Naive thymus-derived CD4-positive, alpha-beta T cell (primary cell): Measurements from ENCODE around the gene AHSA1. TPM values are rescaled to one million over a fixed set of nuclear protein-coding genes. Genes with fewer than 3 reads are reported as not detected.
A peak's percentile ranks its signal among the peaks of the same experiment; 100 is the strongest.

Experiments
- ATAC-seq: fragments of 150-1000 bp; cut with Tn5 transposase; 2 replicates; pipeline ENCODE4 v1.10.0; 2021; ENCODE audit warnings: mild to moderate bottlenecking, moderate library complexity
- CTCF ChIA-PET: fragments of 350-600 bp; sonication (Branson Sonifier 250); formaldehyde crosslinking; loops from one replicate; lab custom pipeline; 2021; ENCODE audit warnings: antibody characterized with exemption; lab: Charles Lee
- POLR2A ChIA-PET: fragments of 350-600 bp; sonication (Branson Sonifier 250); formaldehyde crosslinking; loops from one replicate; lab custom pipeline; 2021; ENCODE audit warnings: antibody characterized with exemption, inconsistent platforms; lab: Charles Lee
- DNase-seq, 9 donors: peaks; one replicate each; pipeline versions ENCODE4 v3.0.0 to v3.0.0-alpha.2; 2020 to 2022; ENCODE audit warnings: mixed read lengths in 1 of 9
- H3K27ac ChIP-seq: one replicate; pipeline ENCODE4 v1.7.0; 2013; ENCODE audit warnings: mild to moderate bottlenecking, low read depth, low read length, moderate library complexity
- H3K27me3 ChIP-seq, 2 donors: one replicate each; pipeline ENCODE4 v1.7.0; 2013; ENCODE audit warnings: low read length in 2 of 2, mild to moderate bottlenecking in 2 of 2, moderate library complexity in 2 of 2; ENCODE audit not compliant: control insufficient read depth in 2 of 2, insufficient read depth in 2 of 2
- H3K36me3 ChIP-seq, 3 experiments: 1 replicate in 2 of 3; 2 replicates in 1 of 3; pipeline ENCODE4 v1.7.0; 2013; ENCODE audit warnings: low read length in 3 of 3, mild to moderate bottlenecking in 3 of 3, moderate library complexity in 1 of 3; ENCODE audit not compliant: insufficient read depth in 3 of 3, control insufficient read depth in 2 of 3
- H3K4me1 ChIP-seq, 2 donors: one replicate each; pipeline ENCODE4 v1.7.0; 2013; ENCODE audit warnings: low read length in 2 of 2, mild to moderate bottlenecking in 2 of 2, moderate library complexity in 1 of 2; ENCODE audit not compliant: control insufficient read depth in 2 of 2, insufficient read depth in 2 of 2
- H3K4me3 ChIP-seq: 2 replicates; pipeline ENCODE4 v1.7.0; 2013; ENCODE audit warnings: mild to moderate bottlenecking, low read length
- H3K9me3 ChIP-seq, 3 experiments: 1 replicate in 2 of 3; 2 replicates in 1 of 3; pipeline ENCODE4 v1.7.0; 2013; ENCODE audit warnings: low read length in 3 of 3; ENCODE audit not compliant: control insufficient read depth in 2 of 3
- H3K27ac Mint-ChIP-seq, 9 donors: one replicate each; pipeline ENCODE4 v1.8.0; 2020 to 2022; ENCODE audit warnings: mixed read lengths in 9 of 9, mild to moderate bottlenecking in 8 of 9, moderate library complexity in 5 of 9, inconsistent platforms in 2 of 9
- H3K27me3 Mint-ChIP-seq, 5 donors: one replicate each; pipeline ENCODE4 v1.8.0; 2021 to 2022; ENCODE audit warnings: mixed read lengths in 5 of 5, mild to moderate bottlenecking in 1 of 5
- H3K36me3 Mint-ChIP-seq, 5 donors: one replicate each; pipeline ENCODE4 v1.8.0; 2020 to 2022; ENCODE audit warnings: mixed read lengths in 5 of 5, mild to moderate bottlenecking in 3 of 5, inconsistent platforms in 1 of 5
- H3K4me1 Mint-ChIP-seq, 7 donors: one replicate each; pipeline ENCODE4 v1.8.0; 2020 to 2022; ENCODE audit warnings: mixed read lengths in 7 of 7, mild to moderate bottlenecking in 3 of 7, inconsistent platforms in 1 of 7
- H3K4me3 Mint-ChIP-seq, 10 donors: one replicate each; pipeline ENCODE4 v1.8.0; 2020 to 2022; ENCODE audit warnings: mild to moderate bottlenecking in 10 of 10, mixed read lengths in 10 of 10, moderate library complexity in 6 of 10, inconsistent platforms in 2 of 10
- H3K9me3 Mint-ChIP-seq, 11 donors: one replicate each; pipeline ENCODE4 v1.8.0; 2020 to 2022; ENCODE audit warnings: mixed read lengths in 11 of 11, mild to moderate bottlenecking in 4 of 11, inconsistent platforms in 1 of 11, moderate library complexity in 1 of 11
- intact Hi-C, 2 donors: fragments of 100-400 bp; cut with micrococcal nuclease; formaldehyde crosslinking; loops; one replicate each; pipeline ENCODE4 v1.15.1; 2023
- polyA plus RNA-seq, 2 donors: library from polyadenylated mRNA; unstranded; fragments of 300-500 nt; fragmentation: Illumina TruSeq; gene quantifications; one replicate each; pipeline ENCODE4 v1.2.3, GENCODE V29; 2021
- total RNA-seq, 6 experiments: library from RNA in 5 of 6; stranded (reverse) in 5 of 6; gene quantifications; 1 replicate in 5 of 6; 2 replicates in 1 of 6; pipeline ENCODE4 v1.2.3 and lab custom pipeline; 2021 to 2026

The AHSA1 gene
- total and polyA plus RNA-seq, 7 experiments from 2014 or later = 51.6 to 176 (median 104) TPM

- ATAC-seq (no peak), DNase-seq (no peak)
- Histone ChIP-seq H3K27ac (peak overlapping the region; percentile 82), H3K27me3 (no peaks in the 10 kb centered on the region), H3K36me3 (peaks cover 0 to 37% (median 11%) of the 10 kb centered on the region in 3 experiments), H3K4me1 (peaks cover 20 to 26% of the 10 kb centered on the region in 2 donors), H3K4me3 (peak overlapping the region; percentile 100), H3K9me3 (no peaks in the 10 kb centered on the region)
- peak overlapping the region in 8 of 10 donors; percentile 96 to 100 (median 100) for H3K4me3 Mint-ChIP-seq
- intact Hi-C loops = loop anchor here (2.0 to 10.0 kb wide), 6 partner anchors 154 to 1795 kb away; partner anchors contain the start of genes ANGEL1 (in 1 of the 2), ERG28 (in 1 of the 2), GPATCH2L (in 1 of the 2) and TTLL5 (in 1 of the 2)
- H3K9me3 Mint-ChIP-seq = peaks cover 0 to 2% (median 0%) of the 10 kb centered on the region in 11 donors
- H3K4me1 Mint-ChIP-seq = peaks cover 21 to 60% (median 46%) of the 10 kb centered on the region in 7 donors
- ChIA-PET CTCF (no interaction called here), POLR2A (interaction anchor here (1.0 kb wide), 1 partner anchor 135 kb away, joined by 3 read pairs; no protein-coding TSS in a partner anchor)
- H3K27me3 Mint-ChIP-seq = no peaks in the 10 kb centered on the region
- H3K36me3 Mint-ChIP-seq = peaks cover 0 to 34% (median 27%) of the 10 kb centered on the region in 5 donors
- H3K27ac Mint-ChIP-seq = peak overlapping the region in 4 of 9 donors; percentile 8 to 100 (median 97)
These were observed 1.8 kb upstream of the AHSA1 start for GRCh38 chr14:77455966-77456640.

- Histone ChIP-seq H3K4me1 (peaks cover 20 to 26% of the 10 kb centered on the region in 2 donors), H3K27ac (peak overlapping the region; percentile 82), H3K27me3 (no peaks in the 10 kb centered on the region), H3K9me3 (no peaks in the 10 kb centered on the region), H3K36me3 (peaks cover 0 to 40% (median 8%) of the 10 kb centered on the region in 3 experiments), H3K4me3 (peak overlapping the region; percentile 100)
- peaks cover 0 to 2% (median 0%) of the 10 kb centered on the region in 11 donors for H3K9me3 Mint-ChIP-seq
- ATAC-seq (no peak), DNase-seq (no peak)
- H3K4me1 Mint-ChIP-seq = peaks cover 22 to 68% (median 53%) of the 10 kb centered on the region in 7 donors
- peaks cover 0 to 29% (median 26%) of the 10 kb centered on the region in 5 donors for H3K36me3 Mint-ChIP-seq
- peak overlapping the region; percentile 94 to 100 (median 99) for H3K27ac Mint-ChIP-seq
- ChIA-PET CTCF (no interaction called here), POLR2A (interaction anchor here (0.5 to 1.5 kb wide), 7 partner anchors 10 to 254 kb away, joined by 3 to 7 read pairs (median 3); partner anchors contain the start of genes SAMD15 and TMED8)
- no peaks in the 10 kb centered on the region for H3K27me3 Mint-ChIP-seq
- intact Hi-C loops = loop anchor here (1.0 to 10.0 kb wide), 17 partner anchors 80 to 1796 kb away; partner anchors contain the start of genes ALKBH1 (in 2 of the 2), ANGEL1 (in 2 of the 2), CIPC (in 2 of the 2) and GSTZ1 (in 2 of the 2)
- peak overlapping the region; percentile 96 to 100 (median 100) for H3K4me3 Mint-ChIP-seq
These were observed 775 bp upstream of the AHSA1 start for GRCh38 chr14:77457115-77457521.

- intact Hi-C loops = loop anchor here (1.0 to 10.0 kb wide), 7 partner anchors 93 to 1306 kb away; partner anchors contain the start of genes ADCK1 (in 1 of the 2) and GPATCH2L (in 1 of the 2)
- Mint-ChIP-seq H3K9me3 (peaks cover 0 to 2% (median 0%) of the 10 kb centered on the region in 11 donors), H3K27me3 (no peaks in the 10 kb centered on the region), H3K27ac (peak overlapping the region; percentile 94 to 100 (median 99)), H3K4me1 (peaks cover 22 to 61% (median 47%) of the 10 kb centered on the region in 7 donors), H3K36me3 (peaks cover 3 to 29% (median 21%) of the 10 kb centered on the region in 5 donors), H3K4me3 (peak overlapping the region; percentile 96 to 100 (median 100))
- H3K9me3 ChIP-seq = no peaks in the 10 kb centered on the region
- peak in 6 of 9 donors; percentile 3 to 48 (median 10) for DNase-seq
- peak overlapping the region; percentile 100 for H3K4me3 ChIP-seq
- H3K27ac ChIP-seq = peak overlapping the region; percentile 82
- H3K36me3 ChIP-seq = peaks cover under 1 to 43% (median 16%) of the 10 kb centered on the region in 3 experiments
- POLR2A ChIA-PET = interaction anchor here (1.0 to 1.9 kb wide), 4 partner anchors 81 to 248 kb away, joined by 3 to 7 read pairs (median 4); partner anchors contain the start of genes GSTZ1, POMT2, SAMD15 and SPTLC2
- no peak for ATAC-seq
- CTCF ChIA-PET = interaction anchor here (1.5 kb wide), 1 partner anchor 142 kb away, joined by 6 read pairs; no protein-coding TSS in a partner anchor
- H3K4me1 ChIP-seq = peaks cover 20 to 26% of the 10 kb centered on the region in 2 donors
- H3K27me3 ChIP-seq = no peaks in the 10 kb centered on the region
These were observed 507 bp downstream of the AHSA1 start for GRCh38 chr14:77458249-77458950.

- ATAC-seq = no peak
- peak overlapping the region; percentile 96 to 100 (median 100) for H3K4me3 Mint-ChIP-seq
These were observed 1.3 kb downstream of the AHSA1 start for GRCh38 chr14:77459072-77459723.

GRCh38 chr14:77467801-77468200 lies 9.9 kb downstream of the AHSA1 start:
- H3K36me3 ChIP-seq = peaks cover 17 to 68% (median 19%) of the 10 kb centered on the region in 3 experiments
- POLR2A ChIA-PET = no interaction called here
- no peaks in the 10 kb centered on the region for H3K9me3 ChIP-seq
- H3K4me1 Mint-ChIP-seq = no peaks in the 10 kb centered on the region
- H3K9me3 Mint-ChIP-seq = no peaks in the 10 kb centered on the region
- H3K4me3 Mint-ChIP-seq = no peak overlapping the region
- H3K36me3 Mint-ChIP-seq = peaks cover 10 to 46% (median 22%) of the 10 kb centered on the region in 5 donors
- no peak overlapping the region for H3K27ac ChIP-seq
- H3K27me3 Mint-ChIP-seq = no peaks in the 10 kb centered on the region
- CTCF ChIA-PET = interaction anchor here (1.0 kb wide), 1 partner anchor 10 kb away, joined by 3 read pairs; no protein-coding TSS in a partner anchor
- DNase-seq (no peak), ATAC-seq (no peak)
- H3K27ac Mint-ChIP-seq = no peak overlapping the region
- H3K4me1 ChIP-seq = no peaks in the 10 kb centered on the region
- H3K27me3 ChIP-seq = no peaks in the 10 kb centered on the region
- intact Hi-C loops = no loop called here
- no peak overlapping the region for H3K4me3 ChIP-seq

More at GRCh38 chr14:77459072-77459723, 1.3 kb downstream of the AHSA1 start:
- DNase-seq = peak in 8 of 9 donors; percentile 23 to 59 (median 47)
- H3K4me1 Mint-ChIP-seq = peaks cover 22 to 57% (median 47%) of the 10 kb centered on the region in 7 donors
- H3K4me3 ChIP-seq = peak overlapping the region; percentile 100
- H3K27me3 ChIP-seq = no peaks in the 10 kb centered on the region
- H3K27ac ChIP-seq = peak overlapping the region; percentile 82
- H3K36me3 ChIP-seq = peaks cover 6 to 51% (median 16%) of the 10 kb centered on the region in 3 experiments
- H3K4me1 ChIP-seq = peaks cover 20 to 26% of the 10 kb centered on the region in 2 donors
- H3K27me3 Mint-ChIP-seq = no peaks in the 10 kb centered on the region
- ChIA-PET CTCF (interaction anchor here (0.8 to 1.5 kb wide), 2 partner anchors 143 to 287 kb away, joined by 3 to 6 read pairs; no protein-coding TSS in a partner anchor), POLR2A (interaction anchor here (0.6 to 1.9 kb wide), 5 partner anchors 82 to 301 kb away, joined by 3 to 7 read pairs (median 3); partner anchors contain the start of genes GSTZ1, POMT2, SAMD15 and TMED8)
- peak overlapping the region; percentile 66 to 100 (median 97) for H3K27ac Mint-ChIP-seq
- intact Hi-C loops = loop anchor here (5.0 to 10.0 kb wide), 4 partner anchors 157 to 1307 kb away; partner anchors contain the start of gene GPATCH2L (in 1 of the 2)
- peaks cover 3 to 34% (median 25%) of the 10 kb centered on the region in 5 donors for H3K36me3 Mint-ChIP-seq
- H3K9me3 ChIP-seq = no peaks in the 10 kb centered on the region
- peaks cover 0 to 2% (median 0%) of the 10 kb centered on the region in 11 donors for H3K9me3 Mint-ChIP-seq
